ENCODE measurements around the gene COL8A1. TPM values are rescaled to one million over a fixed set of nuclear protein-coding genes. Genes with fewer than 3 reads are reported as not detected.

Gene COL8A1
- total and polyA plus RNA-seq, 9 of the 15 experiments (the other 6 are each of a cell fraction or from before 2014, with no cell fraction given), result 0.07 TPM; not detected in 8

DNA sequence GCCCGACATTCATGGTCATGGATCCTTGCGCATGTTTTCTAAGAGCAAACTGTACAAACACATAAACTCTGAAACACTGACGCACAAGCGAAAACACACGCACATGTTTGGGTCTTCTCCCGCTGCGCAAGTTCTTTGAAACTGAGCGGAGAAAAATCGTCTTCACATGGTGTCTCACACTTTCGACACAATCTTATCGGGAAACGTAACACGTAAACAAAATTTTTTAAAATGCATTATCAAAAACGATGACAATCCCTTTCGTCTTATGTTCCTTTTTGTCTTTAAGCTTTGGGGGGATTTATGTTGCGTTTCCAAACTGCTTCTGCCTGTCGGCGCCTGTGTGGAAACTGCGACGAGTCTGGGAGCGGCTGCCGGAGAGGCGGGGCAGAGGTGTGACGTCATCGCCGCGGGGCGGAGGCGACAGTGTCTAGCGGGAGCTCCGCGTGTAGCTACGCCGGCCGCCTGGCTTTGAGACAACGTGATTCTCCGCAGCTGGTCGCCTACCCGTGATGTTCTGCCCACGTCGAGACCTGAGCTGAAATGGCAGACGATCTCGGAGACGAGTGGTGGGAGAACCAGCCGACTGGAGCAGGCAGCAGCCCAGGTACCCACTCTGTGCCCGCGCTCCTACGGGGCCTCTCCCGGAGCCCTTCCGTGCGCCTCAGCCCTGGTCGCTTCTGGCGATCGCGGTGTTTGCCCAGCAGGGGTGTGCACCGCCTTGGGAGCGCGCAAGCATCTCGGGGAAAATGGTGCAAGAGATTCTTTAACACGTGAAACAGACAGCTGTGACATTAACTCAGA is 179.2 kb downstream of the COL8A1 start, which contains the start of gene CMSS1 (continued):
- TF ChIP-seq CREM (IDR thresholded peaks at IDR 0.05; ENCODE audit: low read depth), result peak; percentile 96
- peak; percentile 53; the same call in 1 of the 2 replicates for TF ChIP-seq GABPB1 (CRISPR knock-in tag; IDR thresholded peaks at IDR 0.05)
- TF ChIP-seq CC2D1A (IDR thresholded peaks at IDR 0.05), result peak; percentile 24; the same call in 1 of the 2 replicates
- TF ChIP-seq, protein P1, sequence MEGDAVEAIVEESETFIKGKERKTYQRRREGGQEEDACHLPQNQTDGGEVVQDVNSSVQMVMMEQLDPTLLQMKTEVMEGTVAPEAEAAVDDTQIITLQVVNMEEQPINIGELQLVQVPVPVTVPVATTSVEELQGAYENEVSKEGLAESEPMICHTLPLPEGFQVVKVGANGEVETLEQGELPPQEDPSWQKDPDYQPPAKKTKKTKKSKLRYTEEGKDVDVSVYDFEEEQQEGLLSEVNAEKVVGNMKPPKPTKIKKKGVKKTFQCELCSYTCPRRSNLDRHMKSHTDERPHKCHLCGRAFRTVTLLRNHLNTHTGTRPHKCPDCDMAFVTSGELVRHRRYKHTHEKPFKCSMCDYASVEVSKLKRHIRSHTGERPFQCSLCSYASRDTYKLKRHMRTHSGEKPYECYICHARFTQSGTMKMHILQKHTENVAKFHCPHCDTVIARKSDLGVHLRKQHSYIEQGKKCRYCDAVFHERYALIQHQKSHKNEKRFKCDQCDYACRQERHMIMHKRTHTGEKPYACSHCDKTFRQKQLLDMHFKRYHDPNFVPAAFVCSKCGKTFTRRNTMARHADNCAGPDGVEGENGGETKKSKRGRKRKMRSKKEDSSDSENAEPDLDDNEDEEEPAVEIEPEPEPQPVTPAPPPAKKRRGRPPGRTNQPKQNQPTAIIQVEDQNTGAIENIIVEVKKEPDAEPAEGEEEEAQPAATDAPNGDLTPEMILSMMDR (IDR thresholded peaks at IDR 0.05 in 2 of 3, conservative IDR thresholded peaks at IDR 0.05 in 1 of 3; ENCODE audit: insufficient read depth in 2 of 3, low read depth in 1 of 3, low read length in 3 of 3), result 0 out of 6 replicates have a peak, but pooled peaks of 2 of the 3 experiments have one; percentile 9 to 15
- TF ChIP-seq ZZZ3 (IDR thresholded peaks at IDR 0.05), result peak; percentile 71; the same call in 1 of the 2 replicates
- peak; percentile 75 for TF ChIP-seq PHF20 (IDR thresholded peaks at IDR 0.05; ENCODE audit: partially characterized antibody)
- TF ChIP-seq C11orf30 (IDR thresholded peaks at IDR 0.05; ENCODE audit: low read depth), result peak; percentile 95
- peak; percentile 16 to 32; a peak in 1 of 4 replicates for TF ChIP-seq FOXK2 (conservative IDR thresholded peaks at IDR 0.05 in 1 of 2, IDR thresholded peaks at IDR 0.05 in 1 of 2; ENCODE audit: low read depth in 2 of 2)
- TF ChIP-seq, protein P2, sequence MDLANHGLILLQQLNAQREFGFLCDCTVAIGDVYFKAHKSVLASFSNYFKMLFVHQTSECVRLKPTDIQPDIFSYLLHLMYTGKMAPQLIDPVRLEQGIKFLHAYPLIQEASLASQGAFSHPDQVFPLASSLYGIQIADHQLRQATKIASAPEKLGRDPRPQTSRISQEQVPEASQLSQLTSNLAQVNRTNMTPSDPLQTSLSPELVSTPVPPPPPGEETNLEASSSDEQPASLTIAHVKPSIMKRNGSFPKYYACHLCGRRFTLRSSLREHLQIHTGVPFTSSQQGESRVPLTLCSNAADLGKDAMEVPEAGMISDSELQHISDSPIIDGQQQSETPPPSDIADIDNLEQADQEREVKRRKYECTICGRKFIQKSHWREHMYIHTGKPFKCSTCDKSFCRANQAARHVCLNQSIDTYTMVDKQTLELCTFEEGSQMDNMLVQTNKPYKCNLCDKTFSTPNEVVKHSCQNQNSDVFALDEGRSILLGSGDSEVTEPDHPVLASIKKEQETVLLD (IDR thresholded peaks at IDR 0.05), result peak; percentile 59; the same call in 1 of the 2 replicates
- peak; percentile 48 for TF ChIP-seq FOXM1 (IDR thresholded peaks at IDR 0.05; ENCODE audit: low read depth)
- no peak for TF ChIP-seq FOXM1 (CRISPR knock-in tag; IDR thresholded peaks at IDR 0.05; ENCODE audit: low read depth)
- peak; percentile 78; the same call in 1 of the 2 replicates for TF ChIP-seq ZNF589 (CRISPR knock-in tag; IDR thresholded peaks at IDR 0.05; ENCODE audit: low read depth)
- TF ChIP-seq, protein P3, sequence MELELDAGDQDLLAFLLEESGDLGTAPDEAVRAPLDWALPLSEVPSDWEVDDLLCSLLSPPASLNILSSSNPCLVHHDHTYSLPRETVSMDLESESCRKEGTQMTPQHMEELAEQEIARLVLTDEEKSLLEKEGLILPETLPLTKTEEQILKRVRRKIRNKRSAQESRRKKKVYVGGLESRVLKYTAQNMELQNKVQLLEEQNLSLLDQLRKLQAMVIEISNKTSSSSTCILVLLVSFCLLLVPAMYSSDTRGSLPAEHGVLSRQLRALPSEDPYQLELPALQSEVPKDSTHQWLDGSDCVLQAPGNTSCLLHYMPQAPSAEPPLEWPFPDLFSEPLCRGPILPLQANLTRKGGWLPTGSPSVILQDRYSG (tag; conservative IDR thresholded peaks at IDR 0.05; ENCODE audit: low read depth), result peak; percentile 54; the same call in 1 of the 2 replicates
- no peak for TF ChIP-seq ZC3H8 (IDR thresholded peaks at IDR 0.05)
- peak; percentile 12; the same call in 1 of the 2 replicates for TF ChIP-seq LEF1 (IDR thresholded peaks at IDR 0.05)
- TF ChIP-seq JUND (IDR thresholded peaks at IDR 0.05; ENCODE audit: borderline replicate concordance, low read depth, low read length), result peak; percentile 91
- peak; percentile 90 for TF ChIP-seq JUND (tag; IDR thresholded peaks at IDR 0.05; ENCODE audit: borderline replicate concordance, low read depth, low read length)
- TF ChIP-seq CREB1 (IDR thresholded peaks at IDR 0.05), result peak; percentile 89
- TF ChIP-seq CREB1 (CRISPR knock-in tag; IDR thresholded peaks at IDR 0.05), result peak; percentile 94
- TF ChIP-seq KDM1A (IDR thresholded peaks at IDR 0.05), result no peak
- TF ChIP-seq, protein P4, sequence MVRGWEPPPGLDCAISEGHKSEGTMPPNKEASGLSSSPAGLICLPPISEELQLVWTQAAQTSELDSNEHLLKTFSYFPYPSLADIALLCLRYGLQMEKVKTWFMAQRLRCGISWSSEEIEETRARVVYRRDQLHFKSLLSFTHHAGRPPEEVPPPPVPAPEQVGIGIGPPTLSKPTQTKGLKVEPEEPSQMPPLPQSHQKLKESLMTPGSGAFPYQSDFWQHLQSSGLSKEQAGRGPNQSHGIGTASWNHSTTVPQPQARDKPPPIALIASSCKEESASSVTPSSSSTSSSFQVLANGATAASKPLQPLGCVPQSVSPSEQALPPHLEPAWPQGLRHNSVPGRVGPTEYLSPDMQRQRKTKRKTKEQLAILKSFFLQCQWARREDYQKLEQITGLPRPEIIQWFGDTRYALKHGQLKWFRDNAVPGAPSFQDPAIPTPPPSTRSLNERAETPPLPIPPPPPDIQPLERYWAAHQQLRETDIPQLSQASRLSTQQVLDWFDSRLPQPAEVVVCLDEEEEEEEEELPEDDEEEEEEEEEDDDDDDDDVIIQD (CRISPR knock-in tag; IDR thresholded peaks at IDR 0.05), result no peak
- no peak for TF ChIP-seq ZNF561 (CRISPR knock-in tag; conservative IDR thresholded peaks at IDR 0.05)
- 0 out of 2 replicates have a peak, but pooled peaks have one; percentile 44 for TF ChIP-seq ARID1B (IDR thresholded peaks at IDR 0.05)
